HG03342 (cell line): ENCODE results near the gene TLR9.

ENCODE experiments used
- ATAC-seq: cut with Tn5 transposase; IDR thresholded peaks from one replicate; pipeline ENCODE4 v1.9.1; 2021; ENCODE audit warnings: mild to moderate bottlenecking, moderate library complexity; ENCODE audit not compliant: unreplicated experiment

TLR9 gene

DNA sequence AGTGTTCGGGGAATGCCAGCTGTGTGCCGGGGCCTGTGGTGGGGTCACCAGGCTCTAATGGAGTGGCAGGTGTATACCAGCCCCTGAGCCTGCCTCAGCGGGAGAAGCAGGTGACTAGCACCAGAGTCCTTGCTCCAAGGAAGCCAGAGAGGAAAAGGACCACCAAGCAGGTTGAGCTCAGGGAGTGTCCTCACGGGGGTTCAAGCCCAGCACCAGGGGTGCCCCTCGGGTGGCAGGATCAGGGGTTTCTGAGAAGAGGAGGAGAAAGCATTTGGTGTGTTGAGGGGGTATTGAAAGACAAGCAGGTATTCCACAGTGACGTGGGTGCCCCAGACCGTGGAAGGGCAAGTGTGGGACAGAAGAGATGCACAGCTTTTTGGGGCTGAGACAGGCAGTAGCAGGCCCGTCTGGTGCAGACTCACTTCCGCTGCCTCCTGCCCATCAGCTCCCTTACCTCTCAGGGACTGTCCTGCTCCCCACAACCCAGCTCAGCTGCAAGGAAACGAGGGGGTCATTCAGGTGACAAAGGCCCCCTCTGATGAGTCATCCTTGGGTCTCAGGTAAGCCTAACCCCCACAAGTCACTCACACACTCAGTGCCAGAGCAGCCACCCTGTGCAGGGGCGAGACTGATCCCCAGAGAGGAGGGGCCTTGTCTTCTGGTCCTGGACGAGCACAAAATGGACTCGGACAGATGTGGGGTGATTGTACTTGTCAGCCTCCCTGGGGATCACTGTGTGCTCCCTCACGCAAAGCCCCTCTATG, 49.8 kb downstream of the TLR9 start:
- ATAC-seq = no peak

DNA sequence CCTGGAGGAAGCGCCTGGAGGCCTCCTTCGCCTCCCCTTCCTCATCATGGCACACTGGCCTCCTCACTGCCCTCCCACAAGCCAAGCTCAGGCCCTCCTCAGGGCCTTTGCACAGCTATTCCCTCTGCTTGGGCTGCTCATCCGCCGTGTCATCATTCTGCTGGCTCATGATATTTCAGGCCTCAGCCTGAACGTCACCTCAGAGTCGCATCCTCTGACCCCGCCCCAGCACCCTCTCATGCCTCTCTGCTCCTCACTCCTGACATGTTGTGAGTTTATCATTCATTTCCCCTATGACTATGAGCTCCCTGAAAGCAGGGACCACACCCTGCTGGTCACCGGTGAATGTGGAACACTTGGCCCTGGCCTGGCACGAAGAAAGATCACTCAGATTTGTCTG, 50.5 kb downstream of the TLR9 start:
- no peak for ATAC-seq

- no peak for ATAC-seq
These were observed 52.3 kb downstream of the TLR9 start for GRCh38 chr3:52173101-52173500.

DNA sequence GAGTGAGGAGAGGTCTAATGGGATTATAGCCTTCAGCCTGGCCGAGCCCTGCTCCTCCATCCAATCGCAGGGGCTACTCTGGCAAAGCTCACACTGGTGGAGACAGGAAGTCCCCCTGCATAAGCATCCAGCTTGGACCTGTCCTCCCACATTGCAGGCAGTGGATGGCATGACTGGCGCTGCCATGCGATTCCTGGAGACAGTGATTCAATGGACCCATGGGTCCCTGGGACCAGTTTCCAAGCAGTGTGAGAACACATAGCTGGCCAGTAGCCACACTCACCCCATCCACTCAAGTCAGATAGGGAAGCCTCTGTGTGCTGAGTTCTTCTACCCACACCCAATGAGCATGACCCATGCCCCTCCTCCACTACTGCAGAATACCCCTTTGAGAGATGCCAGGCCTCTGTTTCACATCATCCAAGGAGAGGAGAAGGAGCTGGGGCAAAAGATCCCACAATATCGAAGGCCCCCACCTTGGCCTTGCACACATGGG, 53.1 kb downstream of the TLR9 start:
- no peak for ATAC-seq

DNA sequence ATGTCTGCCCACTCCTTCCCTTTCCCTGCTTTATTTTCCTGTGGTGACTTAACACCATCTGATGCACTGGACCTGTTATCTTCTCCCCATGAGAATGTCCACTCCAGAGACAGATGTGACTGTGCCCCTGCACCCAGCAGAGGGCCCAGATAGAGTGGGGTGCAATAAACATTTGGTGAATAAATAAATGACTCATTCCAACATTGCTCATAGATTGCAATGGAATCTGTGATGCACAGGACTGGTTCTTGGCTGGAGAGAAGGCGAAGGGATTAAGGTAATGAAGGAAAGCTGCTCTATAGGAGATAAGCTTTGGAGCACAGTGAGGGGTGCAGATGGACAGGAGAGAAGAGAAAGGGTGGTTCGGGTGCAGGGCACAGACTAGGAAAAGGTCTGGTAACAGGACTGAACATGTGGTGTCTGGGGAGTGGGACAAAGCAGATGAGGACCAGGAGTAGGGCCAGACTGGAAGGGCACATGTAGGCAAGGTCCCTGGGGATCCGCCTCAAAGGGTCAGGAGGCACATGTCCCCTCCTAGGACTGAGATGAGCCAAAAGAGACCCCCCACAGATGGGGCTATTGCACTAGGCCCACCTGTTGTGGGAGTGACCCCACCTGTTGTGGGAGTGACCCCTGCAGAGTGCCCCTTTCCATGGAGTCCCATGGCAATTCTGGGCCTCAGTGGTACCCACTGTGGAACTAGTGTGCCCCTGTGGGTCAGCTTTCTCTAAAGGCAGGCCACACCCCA, 53.8 kb downstream of the TLR9 start:
- ATAC-seq = no peak
